CD4-positive, alpha-beta T cell (primary cell): ENCODE data around the gene SMOC2. TPM values are rescaled to one million over a fixed set of nuclear protein-coding genes. Genes with fewer than 3 reads are reported as not detected.

Experiments used
- ATAC-seq: fragments of 200-7000 bp; cut with Tn5 transposase; one replicate; pipeline ENCODE4 v1.10.0; 2022; ENCODE audit warnings: mild to moderate bottlenecking; ENCODE audit not compliant: poor library complexity
- CTCF ChIA-PET: fragments of 350-600 bp; sonication (Branson Sonifier 250); formaldehyde crosslinking; loops from one replicate; lab custom pipeline; 2021; ENCODE audit warnings: antibody characterized with exemption, inconsistent platforms; lab: Charles Lee
- POLR2A ChIA-PET: fragments of 350-600 bp; sonication (Branson Sonifier 250); formaldehyde crosslinking; loops from one replicate; lab custom pipeline; 2021; ENCODE audit warnings: antibody characterized with exemption, inconsistent platforms; lab: Charles Lee
- DNase-seq, 14 experiments: peaks; one replicate each; pipeline ENCODE4 v3.0.0-alpha.2; 2013 to 2020; ENCODE audit warnings: mixed read lengths in 2 of 14
- H3K27ac ChIP-seq, 2 donors: one replicate each; pipeline versions ENCODE4 v1.5.1 to v1.7.0; 2013; ENCODE audit warnings: low read length in 2 of 2, low read depth in 1 of 2, mild to moderate bottlenecking in 1 of 2
- H3K27me3 ChIP-seq, 2 experiments: 1 replicate in 1 of 2; 2 replicates in 1 of 2; pipeline versions ENCODE4 v1.6.1 to v1.7.0; 2013; ENCODE audit warnings: low read length in 2 of 2, control low read depth in 1 of 2, mild to moderate bottlenecking in 1 of 2, moderate library complexity in 1 of 2; ENCODE audit not compliant: insufficient read depth in 2 of 2, control insufficient read depth in 1 of 2
- H3K36me3 ChIP-seq: one replicate; pipeline ENCODE4 v1.6.1; 2013; ENCODE audit warnings: low read length, control low read depth; ENCODE audit not compliant: insufficient read depth
- H3K4me1 ChIP-seq: one replicate; pipeline ENCODE4 v1.6.1; 2013; ENCODE audit warnings: low read length, control low read depth; ENCODE audit not compliant: insufficient read depth
- H3K4me3 ChIP-seq: one replicate; pipeline ENCODE4 v1.5.1; 2013; ENCODE audit warnings: mild to moderate bottlenecking, low read length, moderate library complexity
- H3K9me3 ChIP-seq, 2 experiments: 1 replicate in 1 of 2; 2 replicates in 1 of 2; pipeline versions ENCODE4 v1.6.1 to v1.7.0; 2013; ENCODE audit warnings: low read length in 2 of 2, mild to moderate bottlenecking in 2 of 2, control low read depth in 1 of 2, moderate library complexity in 1 of 2; ENCODE audit not compliant: control insufficient read depth in 1 of 2, insufficient read depth in 1 of 2
- H3K27ac Mint-ChIP-seq: one replicate; pipeline ENCODE4 v1.8.0; 2020; ENCODE audit warnings: mixed read lengths
- H3K27me3 Mint-ChIP-seq: one replicate; pipeline ENCODE4 v1.8.0; 2021; ENCODE audit warnings: mixed read lengths
- H3K36me3 Mint-ChIP-seq: one replicate; pipeline ENCODE4 v1.8.0; 2021; ENCODE audit warnings: low read depth, mixed read lengths
- H3K4me1 Mint-ChIP-seq: one replicate; pipeline ENCODE4 v1.8.0; 2021; ENCODE audit warnings: low read depth, mixed read lengths
- H3K4me3 Mint-ChIP-seq: one replicate; pipeline ENCODE4 v1.8.0; 2020; ENCODE audit warnings: mild to moderate bottlenecking, mixed read lengths
- H3K9me3 Mint-ChIP-seq: one replicate; pipeline ENCODE4 v1.8.0; 2020; ENCODE audit warnings: mixed read lengths
- CTCF ChIP-seq: fragments of 200-600 bp; IDR thresholded peaks from one replicate; pipeline ENCODE4 v1.8.0; 2022; ENCODE audit warnings: antibody characterized with exemption, mild to moderate bottlenecking
- intact Hi-C, 2 experiments: fragments of 100-400 bp; cut with DNase I in 1 of 2; cut with micrococcal nuclease in 1 of 2; formaldehyde crosslinking; loops; one replicate each; pipeline versions ENCODE4 v1.15.1 to v1.9.0; 2023 to 2025; cut with DNase I, micrococcal nuclease
- total RNA-seq, 174 experiments: library from RNA in 2 of 174; stranded (reverse) in 2 of 174; gene quantifications; one replicate each; pipeline ENCODE4 v1.2.3 and lab custom pipeline; 2021 to 2026

SMOC2 gene
- total RNA-seq, 2 experiments from 2014 or later, result not detected

- H3K27ac Mint-ChIP-seq, result no peak overlapping the region
- Histone ChIP-seq H3K36me3 (no peaks in the 10 kb centered on the region), H3K4me1 (no peaks in the 10 kb centered on the region), H3K27ac (no peak overlapping the region), H3K4me3 (no peak overlapping the region), H3K27me3 (no peaks in the 10 kb centered on the region), H3K9me3 (peaks cover 0 to 14% of the 10 kb centered on the region in 2 experiments)
- no peaks in the 10 kb centered on the region for H3K36me3 Mint-ChIP-seq
- CTCF ChIA-PET, result no interaction called here
- no peak for TF ChIP-seq CTCF
- POLR2A ChIA-PET, result no interaction called here
- DNase-seq (no peak), ATAC-seq (no peak)
- H3K4me1 Mint-ChIP-seq, result no peaks in the 10 kb centered on the region
- intact Hi-C loops, result no loop called here
- no peaks in the 10 kb centered on the region for H3K9me3 Mint-ChIP-seq
- H3K27me3 Mint-ChIP-seq, result peaks cover 27% of the 10 kb centered on the region
- H3K4me3 Mint-ChIP-seq, result no peak overlapping the region
Measured at GRCh38 chr6:168711666-168712300, 270.8 kb downstream of the SMOC2 start.

GRCh38 chr6:168712993-168713392, 272.0 kb downstream of the SMOC2 start:
- Mint-ChIP-seq H3K9me3 (no peaks in the 10 kb centered on the region), H3K27ac (no peak overlapping the region), H3K4me1 (no peaks in the 10 kb centered on the region), H3K27me3 (peaks cover 27% of the 10 kb centered on the region), H3K4me3 (no peak overlapping the region), H3K36me3 (no peaks in the 10 kb centered on the region)
- Histone ChIP-seq H3K27me3 (no peaks in the 10 kb centered on the region), H3K4me1 (no peaks in the 10 kb centered on the region), H3K4me3 (no peak overlapping the region), H3K27ac (no peak overlapping the region), H3K9me3 (peaks cover 0 to 17% of the 10 kb centered on the region in 2 experiments), H3K36me3 (no peaks in the 10 kb centered on the region)
- intact Hi-C loops, result no loop called here
- no peak for TF ChIP-seq CTCF
- ATAC-seq (no peak), DNase-seq (no peak)
- POLR2A ChIA-PET, result no interaction called here
- CTCF ChIA-PET, result no interaction called here

GRCh38 chr6:168713839-168714238, 272.9 kb downstream of the SMOC2 start:
- Mint-ChIP-seq H3K27ac (no peak overlapping the region), H3K4me3 (no peak overlapping the region), H3K27me3 (peaks cover 26% of the 10 kb centered on the region), H3K36me3 (no peaks in the 10 kb centered on the region), H3K4me1 (no peaks in the 10 kb centered on the region), H3K9me3 (no peaks in the 10 kb centered on the region)
- no peak for ATAC-seq
- ChIA-PET CTCF (no interaction called here), POLR2A (no interaction called here)
- no peaks in the 10 kb centered on the region for H3K4me1 ChIP-seq
- H3K36me3 ChIP-seq, result no peaks in the 10 kb centered on the region
- H3K27me3 ChIP-seq, result no peaks in the 10 kb centered on the region
- H3K4me3 ChIP-seq, result no peak overlapping the region
- no peak for DNase-seq
- intact Hi-C loops, result no loop called here
- TF ChIP-seq CTCF, result no peak
- H3K9me3 ChIP-seq, result peaks cover 0 to 19% of the 10 kb centered on the region in 2 experiments
- no peak overlapping the region for H3K27ac ChIP-seq
